RWPE1 (cell line): ENCODE results near the gene RNU11.
"Not testable (repeated sequence)": the region's sequence is repeated elsewhere in the genome, so short reads cannot be mapped to it uniquely, and the experiment has no call there.

Source experiments
- CTCF ChIA-PET: fragments of 350-600 bp; sonication (Branson Sonifier 250); formaldehyde crosslinking; extraction: SDS; loops from one replicate; lab custom pipeline; 2021; lab: Yijun Ruan, JAX
- POLR2A ChIA-PET: fragments of 400-600 bp; formaldehyde crosslinking; extraction: SDS; loops from one replicate; lab custom pipeline; 2020; ENCODE audit warnings: antibody characterized with exemption; ENCODE audit not compliant: low non-redundant PET; lab: Yijun Ruan, JAX
- DNase-seq: peaks from one replicate; pipeline ENCODE4 v3.0.0; 2012; ENCODE audit warnings: low spot score
- H3K27ac ChIP-seq: fragments of 450-650 bp; 2 replicates; pipeline ENCODE4 v1.5.1; 2017
- CTCF ChIP-seq: fragments of 450-650 bp; conservative IDR thresholded peaks from 2 replicates; pipeline ENCODE4 v1.5.1; 2017; ENCODE audit warnings: low read depth, mild to moderate bottlenecking

RNU11 gene

GRCh38 chr1:28642847-28643635 lies 5.4 kb upstream of the RNU11 start, which contains the start of gene TAF12:
TSS of gene TAF12 (minus strand) at chr1:28643067. CDS start at chr1:28622081, 20,986 bp downstream.
- ChIA-PET CTCF (interaction anchor here (0.5 to 2.0 kb wide), 5 partner anchors 72 to 234 kb away, joined by 3 to 11 read pairs (median 4); partner anchors contain the start of gene YTHDF2), POLR2A (interaction anchor here (0.5 to 1.8 kb wide), 5 partner anchors 17 to 239 kb away, joined by 3 to 8 read pairs (median 3); partner anchors contain the start of genes GMEB1 and YTHDF2)

GRCh38 chr1:28644494-28644893 lies 3.9 kb upstream of the RNU11 start:
- DNase-seq = no peak
- H3K27ac ChIP-seq = no peak overlapping the region
- no peak for TF ChIP-seq CTCF
- POLR2A ChIA-PET = interaction anchor here (1.8 kb wide), 1 partner anchor 23 kb away, joined by 7 read pairs; the partner anchor contains the start of gene GMEB1
- CTCF ChIA-PET = interaction anchor here (0.6 kb wide), 1 partner anchor 92 kb away, joined by 6 read pairs; no protein-coding TSS in a partner anchor

More at GRCh38 chr1:28642847-28643635, 5.4 kb upstream of the RNU11 start, which contains the start of gene TAF12:
- peak within 1 kb of the TSS; percentile 93 for H3K27ac ChIP-seq
- TF ChIP-seq CTCF = peak; percentile 51
- DNase-seq = peak; percentile 92

GRCh38 chr1:28645406-28645805 lies 3.0 kb upstream of the RNU11 start:
- CTCF ChIA-PET = interaction anchor here (0.6 kb wide), 1 partner anchor 95 kb away, joined by 5 read pairs; no protein-coding TSS in a partner anchor
- POLR2A ChIA-PET, DNase-seq: not testable (repeated sequence)
- peak overlapping the region; percentile 96 for H3K27ac ChIP-seq

GRCh38 chr1:28646040-28646439 lies 2.4 kb upstream of the RNU11 start:
- ChIA-PET POLR2A (no interaction called here), CTCF (interaction anchor here (0.6 kb wide), 1 partner anchor 95 kb away, joined by 5 read pairs; no protein-coding TSS in a partner anchor)
- no peak for DNase-seq
- TF ChIP-seq CTCF = no peak
- H3K27ac ChIP-seq = peak overlapping the region; percentile 96

- POLR2A ChIA-PET = interaction anchor here (0.7 to 0.9 kb wide), 4 partner anchors 20 to 688 kb away, joined by 3 to 5 read pairs (median 3); partner anchors contain the start of gene GMEB1
- H3K27ac ChIP-seq = peak overlapping the region; percentile 96
- no peak for TF ChIP-seq CTCF
- peak; percentile 87 for DNase-seq
- CTCF ChIA-PET = no interaction called here
These were observed 359 bp upstream of the RNU11 start for GRCh38 chr1:28648008-28648473.

- DNase-seq, POLR2A ChIA-PET, H3K27ac ChIP-seq: not testable (repeated sequence)
- CTCF ChIA-PET = interaction anchor here (0.7 kb wide), 1 partner anchor 425 kb away, joined by 3 read pairs; no protein-coding TSS in a partner anchor
These were observed 4.7 kb downstream of the RNU11 start for GRCh38 chr1:28653063-28653462.

- CTCF ChIA-PET = interaction anchor here (0.7 kb wide), 1 partner anchor 424 kb away, joined by 3 read pairs; no protein-coding TSS in a partner anchor
- H3K27ac ChIP-seq, POLR2A ChIA-PET, DNase-seq: not testable (repeated sequence)
These were observed 5.5 kb downstream of the RNU11 start for GRCh38 chr1:28653870-28654269.

- CTCF ChIA-PET = interaction anchor here (0.6 kb wide), 1 partner anchor 23 kb away, joined by 3 read pairs; no protein-coding TSS in a partner anchor
- DNase-seq, POLR2A ChIA-PET: not testable (repeated sequence)
These were observed 7.3 kb downstream of the RNU11 start for GRCh38 chr1:28655448-28656311.

More at GRCh38 chr1:28655448-28656311, 7.3 kb downstream of the RNU11 start:
- H3K27ac ChIP-seq = not testable (repeated sequence)
